Adrenal gland (tissue), 12 donors: ENCODE results near the gene PHF21A. TPM values are rescaled to one million over a fixed set of nuclear protein-coding genes. Genes with fewer than 3 reads are reported as not detected.

ENCODE experiments used
- DNase-seq, 7 donors: peaks; one replicate each; pipeline ENCODE4 v3.0.0-alpha.2; 2019 to 2020
- H3K27ac ChIP-seq, 5 donors: fragments of 200-600 bp; sonication (generic) in 4 of 5; 1 replicate in 3 of 5; 2 replicates in 2 of 5; pipeline versions ENCODE4 v1.5.1 to v1.8.0; 2016 to 2020; ENCODE audit warnings: mild to moderate bottlenecking in 1 of 5
- H3K27me3 ChIP-seq: fragments of 200-600 bp; 2 replicates; pipeline ENCODE4 v1.8.0; 2021
- H3K36me3 ChIP-seq, 2 donors: fragments of 200-600 bp; replicated peaks in 1 of 2; 1 replicate in 1 of 2; 2 replicates in 1 of 2; pipeline versions ENCODE4 v1.5.1 to v1.8.0; 2018 to 2022
- H3K4me1 ChIP-seq, 2 donors: fragments of 200-600 bp; replicated peaks in 1 of 2; 1 replicate in 1 of 2; 2 replicates in 1 of 2; pipeline versions ENCODE4 v1.5.1 to v1.8.0; 2018 to 2021
- H3K4me3 ChIP-seq, 4 donors: fragments of 200-600 bp; sonication (generic) in 3 of 4; one replicate each; pipeline ENCODE4 v1.5.1; 2016 to 2018
- H3K9me3 ChIP-seq, 3 donors: fragments of 200-600 bp; sonication (generic) in 1 of 3; replicated peaks in 1 of 3; 1 replicate in 2 of 3; 2 replicates in 1 of 3; pipeline versions ENCODE4 v1.5.1 to v1.8.0; 2016 to 2021
- POLR2A ChIP-seq, 2 donors: fragments of 450-650 bp; IDR thresholded peaks; one replicate each; pipeline ENCODE4 v1.6.1; 2017; ENCODE audit warnings: antibody characterized with exemption in 2 of 2, mild to moderate bottlenecking in 2 of 2, moderate library complexity in 1 of 2
- WGBS, 4 donors: extraction: QIAGEN DNeasy Blood & Tissue Kit in 2 of 4; methylation state at CpG; one replicate each; pipeline versions ENCODE4 v1.1.5 to v1.1.7; 2013 to 2017; 5-methylcytosine and 5-hydroxymethylcytosine counted together
- intact Hi-C, 2 donors: fragments of 100-400 bp; cut with DNase I; formaldehyde crosslinking; loops; one replicate each; pipeline versions ENCODE4 v1.14.1 to v1.15.0; 2022 to 2023
- polyA plus RNA-seq, 3 donors: library from polyadenylated mRNA; stranded (reverse); fragments of 200-250 nt in 2 of 3; fragments of 350-450 nt in 1 of 3; fragmentation: Illumina TruSeq in 1 of 3; extraction: RNeasy Lipid Tissue Mini Kit (QIAGEN cat#74804) in 1 of 3; gene quantifications; one replicate each; pipeline ENCODE4 v1.2.3, GENCODE V29; 2013 to 2014
- total RNA-seq, 9 donors: library from RNA; depleted of rRNA in 4 of 9; stranded (reverse); fragments of >200 nt in 4 of 9; fragments of 120-200 nt in 1 of 9; fragmentation: NEBNext Ultra II Directional in 1 of 9; extraction: Animal tissue kit (Norgen Biotek cat#: 25700) in 1 of 9; gene quantifications; one replicate each; pipeline versions ENCODE4 v1.1.0 to v1.2.4, GENCODE V29; 2013 to 2023
- TF ChIP-seq, protein P1 (sequence below), 6 experiments: fragments of 450-650 bp in 4 of 6; fragments of 200-600 bp in 2 of 6; sonication (generic) in 1 of 6; IDR thresholded peaks; 1 replicate in 5 of 6; 2 replicates in 1 of 6; pipeline versions ENCODE4 v1.5.1 to v1.8.0; 2016 to 2021; ENCODE audit warnings: antibody characterized with exemption in 6 of 6, mild to moderate bottlenecking in 2 of 6, moderate library complexity in 1 of 6
- donor health status: healthy with polysubstance abuse.
- donor health status: Bipolar disorder and iron deficiency.
- donor health status: DM: yes; HTN: yes; CAD: no.
- donor health status: DM: no; HTN: no; CAD: no.
- donor health status: DM: no; HTN: no; CAD: no.
- donor health status: DM: yes; HTN: yes; CAD: no.

PHF21A gene
- total and polyA plus RNA-seq, 12 donors = 28.4 to 85.1 (median 40.0) TPM

DNA sequence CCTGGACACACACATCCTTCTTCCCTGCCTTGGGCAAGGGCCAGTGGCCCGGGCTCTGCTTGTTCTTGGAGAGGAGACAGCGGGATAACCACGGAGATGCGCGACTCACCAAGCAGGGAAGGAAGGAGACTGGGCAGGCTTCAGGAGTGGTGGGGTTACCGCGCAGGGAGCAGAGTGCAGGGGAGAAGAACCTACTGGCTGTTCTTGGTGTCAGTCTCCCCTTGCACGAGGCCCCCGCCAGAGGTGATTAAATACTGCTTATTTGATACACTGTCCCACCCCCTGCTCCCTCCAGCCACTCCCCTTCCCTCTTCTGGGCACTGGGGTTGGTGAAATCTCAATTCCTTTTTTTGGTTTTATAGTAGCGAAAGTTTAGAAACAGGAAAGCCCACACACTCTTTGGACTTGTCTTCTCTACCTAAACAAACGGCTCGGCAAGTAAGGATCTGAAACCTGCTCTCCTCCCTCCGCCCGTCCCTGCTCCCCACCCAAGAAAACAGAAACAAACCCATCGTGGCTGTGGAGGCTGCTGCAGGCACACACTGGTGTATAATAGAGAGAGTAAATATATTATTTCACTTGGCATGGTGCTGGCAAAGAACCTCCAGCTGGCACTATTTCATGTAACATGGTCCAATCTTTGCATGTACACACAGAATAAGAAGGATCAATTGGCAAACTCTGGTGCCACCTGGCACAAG lies 188.0 kb downstream of the PHF21A start:
- no peak overlapping the region for H3K27ac ChIP-seq
- WGBS, 4 donors = 71 to 75% (median 73%) methylated on average over 15 of the region's 15 CpGs
- H3K27me3 ChIP-seq = no peaks in the 10 kb centered on the region
- TF ChIP-seq, protein P1, sequence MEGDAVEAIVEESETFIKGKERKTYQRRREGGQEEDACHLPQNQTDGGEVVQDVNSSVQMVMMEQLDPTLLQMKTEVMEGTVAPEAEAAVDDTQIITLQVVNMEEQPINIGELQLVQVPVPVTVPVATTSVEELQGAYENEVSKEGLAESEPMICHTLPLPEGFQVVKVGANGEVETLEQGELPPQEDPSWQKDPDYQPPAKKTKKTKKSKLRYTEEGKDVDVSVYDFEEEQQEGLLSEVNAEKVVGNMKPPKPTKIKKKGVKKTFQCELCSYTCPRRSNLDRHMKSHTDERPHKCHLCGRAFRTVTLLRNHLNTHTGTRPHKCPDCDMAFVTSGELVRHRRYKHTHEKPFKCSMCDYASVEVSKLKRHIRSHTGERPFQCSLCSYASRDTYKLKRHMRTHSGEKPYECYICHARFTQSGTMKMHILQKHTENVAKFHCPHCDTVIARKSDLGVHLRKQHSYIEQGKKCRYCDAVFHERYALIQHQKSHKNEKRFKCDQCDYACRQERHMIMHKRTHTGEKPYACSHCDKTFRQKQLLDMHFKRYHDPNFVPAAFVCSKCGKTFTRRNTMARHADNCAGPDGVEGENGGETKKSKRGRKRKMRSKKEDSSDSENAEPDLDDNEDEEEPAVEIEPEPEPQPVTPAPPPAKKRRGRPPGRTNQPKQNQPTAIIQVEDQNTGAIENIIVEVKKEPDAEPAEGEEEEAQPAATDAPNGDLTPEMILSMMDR (IDR thresholded peaks at IDR 0.05) = no peak
- no peak for TF ChIP-seq POLR2A (IDR thresholded peaks at IDR 0.05)
- no peak overlapping the region for H3K4me3 ChIP-seq
- intact Hi-C loops = no loop called here
- peaks cover 0 to 54% of the 10 kb centered on the region in 2 donors for H3K36me3 ChIP-seq
- H3K4me1 ChIP-seq = peaks cover 0 to 14% of the 10 kb centered on the region in 2 donors
- DNase-seq = peak in 4 of 7 donors; percentile 15 to 51 (median 30)
- no peaks in the 10 kb centered on the region for H3K9me3 ChIP-seq

DNA sequence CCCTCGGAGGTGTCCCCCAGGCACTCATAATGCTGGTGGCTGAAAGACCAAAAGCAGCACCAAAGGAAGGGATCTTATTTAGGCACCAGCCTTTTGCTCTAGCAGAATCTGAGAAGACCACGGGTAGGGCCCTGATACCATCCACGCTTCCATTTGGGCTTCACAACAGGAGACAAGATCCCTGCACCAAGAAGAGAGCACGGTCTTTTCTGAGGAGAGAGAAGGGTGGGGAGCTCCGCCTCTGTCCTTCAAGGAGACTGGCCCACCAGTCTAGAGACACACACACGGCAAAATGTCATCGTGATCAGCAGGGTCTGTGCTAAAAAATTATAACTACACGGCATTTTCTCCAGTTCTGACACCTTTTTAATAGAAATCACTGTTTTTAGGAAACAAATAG lies 189.0 kb downstream of the PHF21A start:
- Histone ChIP-seq H3K27me3 (no peaks in the 10 kb centered on the region), H3K27ac (peak overlapping the region in 1 of 5 donors; percentile 77), H3K4me3 (no peak overlapping the region), H3K9me3 (no peaks in the 10 kb centered on the region), H3K4me1 (peaks cover 0 to 11% of the 10 kb centered on the region in 2 donors), H3K36me3 (peaks cover 0 to 44% of the 10 kb centered on the region in 2 donors)
- DNase-seq = peak in 2 of 7 donors; percentile 11 to 20
- TF ChIP-seq, protein P1 (IDR thresholded peaks at IDR 0.05) = no peak
- TF ChIP-seq POLR2A (IDR thresholded peaks at IDR 0.05) = no peak
- intact Hi-C loops = no loop called here
- WGBS, 4 donors = 81 to 88% (median 87%) methylated on average over 8 of the region's 8 CpGs

DNA sequence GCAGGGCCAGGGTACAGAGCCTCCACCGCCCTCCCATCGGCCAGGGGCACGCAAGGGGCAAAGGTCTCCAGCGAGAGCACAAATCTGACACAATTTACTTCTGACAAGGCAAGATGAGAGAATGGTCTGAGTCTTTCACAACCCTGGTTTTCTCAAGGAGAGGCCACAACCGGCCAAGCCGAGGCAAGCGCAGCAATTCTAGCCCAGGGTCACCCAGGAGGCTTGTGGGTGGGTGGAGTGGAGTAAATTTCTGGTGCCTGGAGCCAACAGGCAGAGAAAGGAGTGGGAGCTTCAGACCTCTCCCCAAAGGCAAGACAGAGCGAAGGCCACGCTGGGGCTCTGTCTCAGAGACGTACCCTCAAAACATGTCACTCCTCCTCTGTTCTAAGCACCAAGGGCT lies 189.5 kb downstream of the PHF21A start:
- no peak for TF ChIP-seq POLR2A (IDR thresholded peaks at IDR 0.05)
- TF ChIP-seq, protein P1 (IDR thresholded peaks at IDR 0.05) = no peak
- WGBS, 4 donors = 52 to 69% (median 54%) methylated on average over 7 to 10 of the region's 10 CpGs
- H3K9me3 ChIP-seq = no peaks in the 10 kb centered on the region
- H3K27me3 ChIP-seq = no peaks in the 10 kb centered on the region
- H3K4me1 ChIP-seq = peaks cover 0 to 7% of the 10 kb centered on the region in 2 donors
- peak in 5 of 7 donors; percentile 20 to 71 (median 61) for DNase-seq
- peak overlapping the region in 2 of 5 donors; percentile 3 to 77 for H3K27ac ChIP-seq
- H3K4me3 ChIP-seq = no peak overlapping the region
- peaks cover 0 to 39% of the 10 kb centered on the region in 2 donors for H3K36me3 ChIP-seq
- intact Hi-C loops = no loop called here

DNA sequence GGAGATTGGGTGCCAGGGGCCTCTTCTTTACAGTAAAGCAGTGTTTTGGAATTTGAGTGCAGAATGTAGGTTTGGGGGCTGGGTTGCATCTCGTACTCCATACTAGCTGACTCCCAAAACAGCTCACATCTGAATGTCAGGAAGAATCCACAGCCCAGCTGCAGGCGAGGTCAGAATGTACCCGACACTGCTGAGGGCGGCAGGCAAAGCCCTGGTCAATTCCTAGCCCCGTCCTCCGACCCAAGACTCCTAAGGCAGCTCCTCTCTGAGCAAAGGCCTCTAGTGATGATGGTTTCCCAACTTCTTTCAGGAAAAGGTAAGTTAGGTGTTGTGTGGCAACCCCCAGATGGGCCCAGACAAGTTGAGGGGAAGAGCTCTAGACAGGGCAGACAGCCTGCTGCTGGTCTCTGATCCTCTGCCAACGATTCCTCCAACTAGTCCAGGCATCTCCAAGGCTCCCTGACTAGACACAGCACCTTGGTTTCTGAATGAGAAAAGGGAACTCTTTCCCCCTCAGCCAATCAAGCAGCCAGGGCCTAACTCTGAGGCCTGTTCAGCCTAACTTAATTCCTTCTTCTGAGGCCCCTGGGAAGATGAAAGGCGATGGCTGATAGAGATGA lies 190.2 kb downstream of the PHF21A start:
- Histone ChIP-seq H3K9me3 (no peaks in the 10 kb centered on the region), H3K4me3 (no peak overlapping the region), H3K4me1 (peaks cover 0 to 7% of the 10 kb centered on the region in 2 donors), H3K27me3 (no peaks in the 10 kb centered on the region), H3K36me3 (peaks cover 0 to 36% of the 10 kb centered on the region in 2 donors), H3K27ac (peak overlapping the region in 2 of 5 donors; percentile 3 to 77)
- 62 to 83% (median 82%) methylated on average over 8 of the region's 8 CpGs for WGBS, 4 donors
- intact Hi-C loops = no loop called here
- peak in 1 of 7 donors; percentile 21 for DNase-seq
- no peak for TF ChIP-seq POLR2A (IDR thresholded peaks at IDR 0.05)
- TF ChIP-seq, protein P1 (IDR thresholded peaks at IDR 0.05) = no peak
